Gastroesophageal sphincter (tissue), 4 donors: ENCODE measurements around the gene ECM1. TPM values are rescaled to one million over a fixed set of nuclear protein-coding genes. Genes with fewer than 3 reads are reported as not detected.
A peak's percentile ranks its signal among the peaks of the same experiment; 100 is the strongest.

Experiments
- ATAC-seq: fragments of 150-250 bp; one replicate; pipeline ENCODE4 v1.9.1; 2016; ENCODE audit warnings: mild to moderate bottlenecking, moderate library complexity
- H3K27ac ChIP-seq, 4 donors: fragments of 200-600 bp; sonication (generic) in 3 of 4; 1 replicate in 3 of 4; 2 replicates in 1 of 4; pipeline ENCODE4 v1.5.1; 2016 to 2019
- H3K27me3 ChIP-seq: fragments of 200-600 bp; sonication (generic); one replicate; pipeline ENCODE4 v1.5.1; 2019
- H3K36me3 ChIP-seq, 2 donors: fragments of 200-600 bp; sonication (generic); one replicate each; pipeline ENCODE4 v1.5.1; 2019; ENCODE audit warnings: control low read depth in 1 of 2
- H3K4me1 ChIP-seq, 3 donors: fragments of 200-600 bp; sonication (generic); 1 replicate in 2 of 3; 2 replicates in 1 of 3; pipeline ENCODE4 v1.5.1; 2016 to 2019; ENCODE audit warnings: control low read depth in 2 of 3
- H3K4me3 ChIP-seq, 2 donors: fragments of 200-600 bp; sonication (generic); one replicate each; pipeline ENCODE4 v1.5.1; 2019; ENCODE audit warnings: mild to moderate bottlenecking in 1 of 2, moderate library complexity in 1 of 2
- H3K9me3 ChIP-seq, 3 donors: fragments of 200-600 bp; sonication (generic); one replicate each; pipeline ENCODE4 v1.5.1; 2017 to 2019; ENCODE audit warnings: control low read depth in 2 of 3
- CTCF ChIP-seq, 4 experiments: fragments of 200-600 bp in 2 of 4; fragments of 450-650 bp in 2 of 4; sonication (generic) in 1 of 4; IDR thresholded peaks; one replicate each; pipeline ENCODE4 v1.5.1; 2017 to 2019; ENCODE audit warnings: antibody characterized with exemption in 4 of 4, mild to moderate bottlenecking in 2 of 4, moderate library complexity in 2 of 4
- EP300 ChIP-seq: sonication (generic); formaldehyde crosslinking; IDR thresholded peaks from one replicate; pipeline ENCODE4 v1.6.1; 2017; ENCODE audit warnings: antibody characterized with exemption, mild to moderate bottlenecking
- POLR2A ChIP-seq, 2 donors: fragments of 450-650 bp; IDR thresholded peaks; one replicate each; pipeline ENCODE4 v1.6.1; 2017; ENCODE audit warnings: antibody characterized with exemption in 2 of 2, mild to moderate bottlenecking in 2 of 2, moderate library complexity in 1 of 2
- POLR2AphosphoS5 ChIP-seq: sonication (generic); formaldehyde crosslinking; IDR thresholded peaks from one replicate; pipeline ENCODE4 v1.6.1; 2017; ENCODE audit warnings: antibody characterized with exemption
- WGBS, 2 donors: methylation state at CpG; one replicate each; pipeline ENCODE4 v1.1.5; 2018; ENCODE audit warnings: low coverage in 1 of 2; 5-methylcytosine and 5-hydroxymethylcytosine counted together
- small RNA-seq, 4 donors: library from RNA; depleted of rRNA; stranded (forward); fragments of <200 nt; gene quantifications; one replicate each; pipeline ENCODE3, GENCODE V24; 2016
- total RNA-seq, 4 donors: library from RNA; depleted of rRNA; stranded (reverse); fragments of >200 nt; gene quantifications; one replicate each; pipeline ENCODE4 v1.1.0, GENCODE V29; 2016

The ECM1 gene
- total RNA-seq, 4 donors from 2014 or later: 12.6 to 29.7 (median 19.4) TPM

GRCh38 chr1:150560576-150561253 lies 52.8 kb downstream of the ECM1 start:
- H3K4me1 ChIP-seq: peaks cover 34 to 82% (median 54%) of the 10 kb centered on the region in 3 donors

GRCh38 chr1:150561254-150561973 lies 53.5 kb downstream of the ECM1 start:
- Histone ChIP-seq H3K4me1 (peaks cover 39 to 86% (median 58%) of the 10 kb centered on the region in 3 donors), H3K27me3 (no peaks in the 10 kb centered on the region), H3K36me3 (peaks cover 0 to 17% of the 10 kb centered on the region in 2 donors), H3K27ac (peak overlapping the region; percentile 97 to 100 (median 100)), H3K4me3 (peak overlapping the region; percentile 48 to 64), H3K9me3 (no peaks in the 10 kb centered on the region)
- TF ChIP-seq POLR2A (IDR thresholded peaks at IDR 0.05): peak; percentile 82 to 90
- peak; percentile 99 for TF ChIP-seq POLR2AphosphoS5
- peak in 2 of 4 experiments; percentile 23 to 25 for TF ChIP-seq CTCF (IDR thresholded peaks at IDR 0.05)
- TF ChIP-seq EP300: peak; percentile 63
- ATAC-seq: peak; percentile 89
- whole genome bisulfite sequencing, 2 donors: 0% methylated on average over 2 of the region's 32 CpGs; no CpG with 5 or more reads in 1 of the 2 donors

More at GRCh38 chr1:150560576-150561253, 52.8 kb downstream of the ECM1 start:
- H3K9me3 ChIP-seq: no peaks in the 10 kb centered on the region
- H3K4me3 ChIP-seq: peak overlapping the region; percentile 48 to 64
- peaks cover 0 to 24% of the 10 kb centered on the region in 2 donors for H3K36me3 ChIP-seq
- TF ChIP-seq POLR2AphosphoS5 (no peak), EP300 (no peak), CTCF (IDR thresholded peaks at IDR 0.05) (peak in 3 of 4 experiments; percentile 84 to 93 (median 87)), POLR2A (IDR thresholded peaks at IDR 0.05) (no peak)
- 38 to 67% methylated on average over 1 to 2 of the region's 17 CpGs for WGBS, 2 donors
- H3K27ac ChIP-seq: peak overlapping the region; percentile 97 to 100 (median 100)
- peak; percentile 61 for ATAC-seq
- no peaks in the 10 kb centered on the region for H3K27me3 ChIP-seq

- ATAC-seq: peak; percentile 79
- H3K4me3 ChIP-seq: peak overlapping the region; percentile 48 to 64
- H3K4me1 ChIP-seq: peaks cover 45 to 88% (median 64%) of the 10 kb centered on the region in 3 donors
- TF ChIP-seq POLR2AphosphoS5 (peak; percentile 97), CTCF (IDR thresholded peaks at IDR 0.05) (no peak), EP300 (no peak), POLR2A (IDR thresholded peaks at IDR 0.05) (peak in 1 of 2 donors; percentile 22)
- H3K9me3 ChIP-seq: no peaks in the 10 kb centered on the region
- H3K36me3 ChIP-seq: peaks cover 0 to 11% of the 10 kb centered on the region in 2 donors
- no peaks in the 10 kb centered on the region for H3K27me3 ChIP-seq
- H3K27ac ChIP-seq: peak overlapping the region; percentile 97 to 100 (median 100)
- WGBS, 2 donors: 2% methylated on average over 9 of the region's 18 CpGs; no CpG with 5 or more reads in 1 of the 2 donors
Observed at GRCh38 chr1:150561974-150562445, 54.1 kb downstream of the ECM1 start.

- Histone ChIP-seq H3K36me3 (peaks cover 0 to 4% of the 10 kb centered on the region in 2 donors), H3K27ac (peak overlapping the region; percentile 97 to 100 (median 100)), H3K4me3 (peak overlapping the region; percentile 0 to 64), H3K4me1 (peaks cover 46 to 88% (median 67%) of the 10 kb centered on the region in 3 donors), H3K9me3 (no peaks in the 10 kb centered on the region), H3K27me3 (no peaks in the 10 kb centered on the region)
- WGBS, 2 donors: 17% methylated on average over 3 of the region's 4 CpGs; no CpG with 5 or more reads in 1 of the 2 donors
- no peak for ATAC-seq
- no peak for TF ChIP-seq CTCF (IDR thresholded peaks at IDR 0.05)
- no peak for TF ChIP-seq POLR2A (IDR thresholded peaks at IDR 0.05)
- TF ChIP-seq POLR2AphosphoS5: no peak
- TF ChIP-seq EP300: no peak
Observed at GRCh38 chr1:150562446-150563339, 54.8 kb downstream of the ECM1 start.

Small RNA genes lying within 50 kb of the gene (small RNA-seq; reads per million reads assigned to genes)
- 0 reads per million in 4 donors for gene MIR4257

Other genes with a start within 250 kb of the ECM1 start
- 10 to 100 TPM; 40.3 to 68.9 (median 49.5) TPM for gene APH1A, start 239.1 kb upstream of the ECM1 start, total RNA-seq
- 10 to 100 TPM in 3 of 4 donors, 1 to 10 TPM in 1; 5.2 to 37.7 (median 16.2) TPM for gene C1orf54, start 235.3 kb upstream of the ECM1 start, total RNA-seq
- 10 to 100 TPM in 2 of 4 donors, 1 to 10 TPM in 2; 3.5 to 28.3 (median 14.2) TPM for gene CIART, start 225.6 kb upstream of the ECM1 start, total RNA-seq
- gene MRPS21, start 214.2 kb upstream of the ECM1 start, total RNA-seq: 10 to 100 TPM; 36.0 to 59.9 (median 43.4) TPM
- 10 to 100 TPM; 28.1 to 74.9 (median 40.3) TPM for gene PRPF3, start 186.6 kb upstream of the ECM1 start, total RNA-seq
- gene RPRD2, start 144.0 kb upstream of the ECM1 start, total RNA-seq: 10 to 100 TPM; 17.0 to 31.3 (median 26.2) TPM
- 10 to 100 TPM in 2 of 4 donors, 1 to 10 TPM in 2; 6.7 to 32.2 (median 10.6) TPM for gene TARS2, start 20.7 kb upstream of the ECM1 start, total RNA-seq
- not detected for gene FALEC, start 7.6 kb downstream of the ECM1 start, total RNA-seq
- 10 to 100 TPM; 27.1 to 66.5 (median 36.3) TPM for gene ADAMTSL4, start 41.3 kb downstream of the ECM1 start, total RNA-seq
- gene MCL1, start 71.5 kb downstream of the ECM1 start, total RNA-seq: 100 to 1,000 TPM; 212 to 353 (median 317) TPM
- 100 to 1,000 TPM; 154 to 191 (median 167) TPM for gene ENSA, start 121.5 kb downstream of the ECM1 start, total RNA-seq
- gene GOLPH3L, start 189.0 kb downstream of the ECM1 start, total RNA-seq: 10 to 100 TPM; 18.5 to 27.9 (median 21.0) TPM
- gene HORMAD1, start 212.8 kb downstream of the ECM1 start, total RNA-seq: 1 to 10 TPM in 1 of 4 donors, under 1 TPM in 1, not detected in 2; 0.94 to 1.6 TPM